ENCODE data around the gene FAHD1. TPM values are rescaled to one million over a fixed set of nuclear protein-coding genes. Genes with fewer than 3 reads are reported as not detected.

The FAHD1 gene
- polyA plus RNA-seq, 1 donor from 2014 or later = 73.5 TPM

GRCh38 chr16:1832838-1833454 is 5.9 kb downstream of the FAHD1 start:
- TF ChIP-seq EZH2 (IDR thresholded peaks at IDR 0.05; ENCODE audit: borderline replicate concordance, insufficient read depth, low read length, poor library complexity, severe bottlenecking) = no peak
- TF ChIP-seq POLR2AphosphoS5 (IDR thresholded peaks at IDR 0.05) = no peak
- TF ChIP-seq REST (IDR thresholded peaks at IDR 0.05; ENCODE audit: borderline replicate concordance) = no peak
- TF ChIP-seq MXI1 (conservative IDR thresholded peaks at IDR 0.05; ENCODE audit: poor library complexity, severe bottlenecking) = no peak
- no peak for TF ChIP-seq TAF1 (IDR thresholded peaks at IDR 0.05; ENCODE audit: low read depth)
- TF ChIP-seq SMC3 (conservative IDR thresholded peaks at IDR 0.05; ENCODE audit: poor library complexity) = no peak
- TF ChIP-seq EP300 (conservative IDR thresholded peaks at IDR 0.05; ENCODE audit: poor library complexity, severe bottlenecking) = no peak
- no peak for TF ChIP-seq RAD21 (conservative IDR thresholded peaks at IDR 0.05)
- no peak for TF ChIP-seq CTCF (IDR thresholded peaks at IDR 0.05; ENCODE audit: poor library complexity, severe bottlenecking)
- Histone ChIP-seq H3K36me3 (ENCODE audit: insufficient read depth, low read length) (no peaks in the 10 kb centered on the region), H3F3A (ENCODE audit: insufficient read depth, low read length, poor library complexity, severe bottlenecking) (no peaks in the 10 kb centered on the region), H3K79me2 (replicated peaks; ENCODE audit: insufficient read depth, low read length) (peaks cover 13% of the 10 kb centered on the region), H3K9ac (ENCODE audit: low read length) (no peak overlapping the region), H3K27ac (ENCODE audit: low read length) (no peak overlapping the region), H3K4me3 (ENCODE audit: low read length) (no peak overlapping the region), H3K4me2 (ENCODE audit: low read length) (no peak overlapping the region), H2AFZ (ENCODE audit: low read depth, low read length) (no peak overlapping the region), H4K20me1 (ENCODE audit: insufficient read depth) (no peaks in the 10 kb centered on the region), H3K9me2 (ENCODE audit: insufficient read depth, low read length) (no peaks in the 10 kb centered on the region), H3K27me3 (ENCODE audit: insufficient read depth, low read depth, low read length) (no peaks in the 10 kb centered on the region), H3K9me3 (ENCODE audit: low read length) (no peaks in the 10 kb centered on the region)

- Histone ChIP-seq H3K9me2 (ENCODE audit: insufficient read depth, low read length) (no peaks in the 10 kb centered on the region), H3K4me2 (ENCODE audit: low read length) (no peak overlapping the region), H3F3A (ENCODE audit: insufficient read depth, low read length, poor library complexity, severe bottlenecking) (no peaks in the 10 kb centered on the region), H3K27ac (ENCODE audit: low read length) (no peak overlapping the region), H2AFZ (ENCODE audit: low read depth, low read length) (no peak overlapping the region), H3K79me2 (replicated peaks; ENCODE audit: insufficient read depth, low read length) (peaks cover 2% of the 10 kb centered on the region), H3K9ac (ENCODE audit: low read length) (no peak overlapping the region), H3K36me3 (ENCODE audit: insufficient read depth, low read length) (no peaks in the 10 kb centered on the region), H3K27me3 (ENCODE audit: insufficient read depth, low read depth, low read length) (no peaks in the 10 kb centered on the region), H3K9me3 (ENCODE audit: low read length) (no peaks in the 10 kb centered on the region), H4K20me1 (ENCODE audit: insufficient read depth) (no peaks in the 10 kb centered on the region), H3K4me3 (ENCODE audit: low read length) (no peak overlapping the region)
- TF ChIP-seq TAF1 (IDR thresholded peaks at IDR 0.05; ENCODE audit: low read depth) (no peak), EP300 (conservative IDR thresholded peaks at IDR 0.05; ENCODE audit: poor library complexity, severe bottlenecking) (no peak), REST (IDR thresholded peaks at IDR 0.05; ENCODE audit: borderline replicate concordance) (no peak), EZH2 (IDR thresholded peaks at IDR 0.05; ENCODE audit: borderline replicate concordance, insufficient read depth, low read length, poor library complexity, severe bottlenecking) (no peak), POLR2AphosphoS5 (IDR thresholded peaks at IDR 0.05) (no peak), MXI1 (conservative IDR thresholded peaks at IDR 0.05; ENCODE audit: poor library complexity, severe bottlenecking) (no peak), RAD21 (conservative IDR thresholded peaks at IDR 0.05) (no peak), CTCF (IDR thresholded peaks at IDR 0.05; ENCODE audit: poor library complexity, severe bottlenecking) (no peak), SMC3 (conservative IDR thresholded peaks at IDR 0.05; ENCODE audit: poor library complexity) (no peak)
Measured at GRCh38 chr16:1834096-1834495, 7.1 kb downstream of the FAHD1 start.

Data from neural cell (in vitro differentiated cells).